ENCODE measurements around the gene SEPTIN2.
A peak's percentile ranks its signal among the peaks of the same experiment; 100 is the strongest.

DNA sequence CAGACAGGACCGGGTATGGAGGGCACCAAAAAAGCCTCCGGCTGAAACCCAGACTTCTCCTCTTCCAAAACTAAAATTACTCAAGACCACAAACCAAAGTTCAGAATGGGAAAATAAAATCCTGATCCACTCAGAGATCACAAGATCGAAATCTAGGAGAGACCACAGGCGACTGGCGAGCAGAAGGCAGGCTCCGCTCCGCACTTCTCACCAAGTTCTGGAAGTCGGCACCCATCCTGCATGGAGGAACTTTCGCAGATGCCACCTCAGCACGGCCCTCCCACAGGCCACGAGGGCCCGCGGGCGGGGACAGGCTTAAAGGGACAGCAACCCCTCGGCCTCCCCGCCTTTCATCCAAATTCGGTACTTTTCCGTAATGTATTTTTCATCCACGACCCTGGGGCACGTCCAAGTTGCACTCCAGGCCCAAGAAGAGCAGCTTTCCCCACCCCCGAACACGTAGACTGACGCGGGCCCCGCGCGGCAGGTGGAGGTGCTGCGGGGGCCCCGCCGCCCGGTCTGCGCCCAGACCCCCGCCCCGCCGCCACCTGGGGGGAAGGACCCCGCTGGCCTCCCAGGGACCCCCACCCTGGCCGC lies 43.9 kb upstream of the SEPTIN2 start:
- TF ChIP-seq, protein P1, sequence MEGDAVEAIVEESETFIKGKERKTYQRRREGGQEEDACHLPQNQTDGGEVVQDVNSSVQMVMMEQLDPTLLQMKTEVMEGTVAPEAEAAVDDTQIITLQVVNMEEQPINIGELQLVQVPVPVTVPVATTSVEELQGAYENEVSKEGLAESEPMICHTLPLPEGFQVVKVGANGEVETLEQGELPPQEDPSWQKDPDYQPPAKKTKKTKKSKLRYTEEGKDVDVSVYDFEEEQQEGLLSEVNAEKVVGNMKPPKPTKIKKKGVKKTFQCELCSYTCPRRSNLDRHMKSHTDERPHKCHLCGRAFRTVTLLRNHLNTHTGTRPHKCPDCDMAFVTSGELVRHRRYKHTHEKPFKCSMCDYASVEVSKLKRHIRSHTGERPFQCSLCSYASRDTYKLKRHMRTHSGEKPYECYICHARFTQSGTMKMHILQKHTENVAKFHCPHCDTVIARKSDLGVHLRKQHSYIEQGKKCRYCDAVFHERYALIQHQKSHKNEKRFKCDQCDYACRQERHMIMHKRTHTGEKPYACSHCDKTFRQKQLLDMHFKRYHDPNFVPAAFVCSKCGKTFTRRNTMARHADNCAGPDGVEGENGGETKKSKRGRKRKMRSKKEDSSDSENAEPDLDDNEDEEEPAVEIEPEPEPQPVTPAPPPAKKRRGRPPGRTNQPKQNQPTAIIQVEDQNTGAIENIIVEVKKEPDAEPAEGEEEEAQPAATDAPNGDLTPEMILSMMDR (IDR thresholded peaks at IDR 0.05): peak in 1 of 7 experiments; percentile 18
- TF ChIP-seq POLR2A (IDR thresholded peaks at IDR 0.05): peak; percentile 48 to 84 (median 77)
